ENCODE results near the gene SNAPC2.

DNA sequence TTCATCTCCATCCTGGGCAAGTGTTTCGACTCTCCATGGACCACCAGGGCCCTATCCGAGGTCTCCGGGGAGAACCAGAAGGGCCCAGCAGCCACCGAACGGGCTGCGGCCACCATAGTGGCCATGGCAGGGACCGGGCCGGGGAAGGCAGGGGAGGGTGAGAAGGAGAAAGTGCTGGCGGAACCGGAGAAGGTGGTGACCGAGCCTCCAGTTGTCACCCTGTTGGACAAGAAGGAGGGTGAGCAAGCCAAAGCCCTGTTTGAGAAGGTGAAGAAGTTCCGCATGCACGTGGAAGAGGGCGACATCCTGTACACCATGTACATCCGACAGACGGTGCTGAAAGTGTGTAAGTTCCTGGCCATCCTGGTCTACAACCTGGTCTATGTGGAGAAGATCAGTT is 21.2 kb upstream of the SNAPC2 start:
- TF ChIP-seq, protein P1, sequence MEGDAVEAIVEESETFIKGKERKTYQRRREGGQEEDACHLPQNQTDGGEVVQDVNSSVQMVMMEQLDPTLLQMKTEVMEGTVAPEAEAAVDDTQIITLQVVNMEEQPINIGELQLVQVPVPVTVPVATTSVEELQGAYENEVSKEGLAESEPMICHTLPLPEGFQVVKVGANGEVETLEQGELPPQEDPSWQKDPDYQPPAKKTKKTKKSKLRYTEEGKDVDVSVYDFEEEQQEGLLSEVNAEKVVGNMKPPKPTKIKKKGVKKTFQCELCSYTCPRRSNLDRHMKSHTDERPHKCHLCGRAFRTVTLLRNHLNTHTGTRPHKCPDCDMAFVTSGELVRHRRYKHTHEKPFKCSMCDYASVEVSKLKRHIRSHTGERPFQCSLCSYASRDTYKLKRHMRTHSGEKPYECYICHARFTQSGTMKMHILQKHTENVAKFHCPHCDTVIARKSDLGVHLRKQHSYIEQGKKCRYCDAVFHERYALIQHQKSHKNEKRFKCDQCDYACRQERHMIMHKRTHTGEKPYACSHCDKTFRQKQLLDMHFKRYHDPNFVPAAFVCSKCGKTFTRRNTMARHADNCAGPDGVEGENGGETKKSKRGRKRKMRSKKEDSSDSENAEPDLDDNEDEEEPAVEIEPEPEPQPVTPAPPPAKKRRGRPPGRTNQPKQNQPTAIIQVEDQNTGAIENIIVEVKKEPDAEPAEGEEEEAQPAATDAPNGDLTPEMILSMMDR (optimal IDR thresholded peaks at IDR 0.05 in 1 of 3, IDR thresholded peaks at IDR 0.05 in 1 of 3, conservative IDR thresholded peaks at IDR 0.05 in 1 of 3; ENCODE audit: extremely low read depth in 1 of 3, insufficient read depth in 2 of 3, low read length in 3 of 3) = no peak
- no peak for TF ChIP-seq EZH2 (IDR thresholded peaks at IDR 0.05; ENCODE audit: low read length)

Measured in keratinocyte (primary cell).